Measurements from ENCODE around the gene FAM219B.

GRCh38 chr15:74908635-74909034 is 2.0 kb upstream of the FAM219B start:
- no peak for TF ChIP-seq POLR2A (IDR thresholded peaks at IDR 0.05; ENCODE audit: low read length)
- TF ChIP-seq GATA1 (IDR thresholded peaks at IDR 0.05; ENCODE audit: low read depth, low read length) = no peak

All from erythroblast (primary cell).